H7 (cell line): Measurements from ENCODE around the gene ALDH1A2. TPM values are rescaled to one million over a fixed set of nuclear protein-coding genes. Genes with fewer than 3 reads are reported as not detected.
"Not testable (repeated sequence)": the region's sequence is repeated elsewhere in the genome, so short reads cannot be mapped to it uniquely, and the experiment has no call there.

Source experiments
- DNase-seq: peaks from one replicate; pipeline ENCODE4 v3.0.0; 2012
- H3K27me3 ChIP-seq: 2 replicates; pipeline ENCODE4 v1.6.0; 2011; ENCODE audit warnings: mild to moderate bottlenecking, low read length; ENCODE audit not compliant: control insufficient read depth, insufficient read depth
- H3K36me3 ChIP-seq: replicated peaks from 2 replicates; pipeline ENCODE4 v1.5.1; 2011; ENCODE audit warnings: low read length; ENCODE audit not compliant: control insufficient read depth, insufficient read depth
- H3K4me3 ChIP-seq: 2 replicates; pipeline ENCODE4 v1.5.1; 2011; ENCODE audit warnings: low read depth, mild to moderate bottlenecking, control low read depth, low read length, moderate library complexity; ENCODE audit not compliant: insufficient read depth
- total RNA-seq: library from RNA; depleted of rRNA; stranded (reverse); fragments of >200 nt; shearing (Covaris generic); gene quantifications from 2 replicates; pipeline ENCODE4 v1.2.3, GENCODE V29; 2014

Gene ALDH1A2
- total RNA-seq, 1 experiment from 2014 or later, result 0.10 TPM

GRCh38 chr15:58060575-58060974, 4.9 kb downstream of the ALDH1A2 start:
- DNase-seq, result no peak
- Histone ChIP-seq H3K4me3 (no peak overlapping the region), H3K36me3 (no peaks in the 10 kb centered on the region), H3K27me3 (peaks cover 67% of the 10 kb centered on the region)

- DNase-seq, result no peak
- H3K4me3 ChIP-seq, result no peak overlapping the region
- peaks cover 55% of the 10 kb centered on the region for H3K27me3 ChIP-seq
- no peaks in the 10 kb centered on the region for H3K36me3 ChIP-seq
Observed at GRCh38 chr15:58058729-58059128, 6.8 kb downstream of the ALDH1A2 start.

- Histone ChIP-seq H3K27me3 (peaks cover 52% of the 10 kb centered on the region), H3K4me3 (no peak overlapping the region), H3K36me3 (no peaks in the 10 kb centered on the region)
- DNase-seq, result no peak
Observed at GRCh38 chr15:58058073-58058472, 7.4 kb downstream of the ALDH1A2 start.

- H3K4me3 ChIP-seq, result no peak overlapping the region
- no peaks in the 10 kb centered on the region for H3K36me3 ChIP-seq
- H3K27me3 ChIP-seq, result peaks cover 50% of the 10 kb centered on the region
- DNase-seq, result no peak
Observed at GRCh38 chr15:58057559-58057958, 8.0 kb downstream of the ALDH1A2 start.

GRCh38 chr15:58056015-58056414, 9.5 kb downstream of the ALDH1A2 start:
- Histone ChIP-seq H3K36me3 (no peaks in the 10 kb centered on the region), H3K27me3 (peaks cover 39% of the 10 kb centered on the region; the same call in 1 of the 2 replicates), H3K4me3 (no peak overlapping the region)
- no peak for DNase-seq

- H3K4me3 ChIP-seq, result no peak overlapping the region
- H3K36me3 ChIP-seq, result no peaks in the 10 kb centered on the region
- peaks cover 25% of the 10 kb centered on the region; the same call in 1 of the 2 replicates for H3K27me3 ChIP-seq
- DNase-seq, result no peak
Observed at GRCh38 chr15:58053315-58054153, 12.0 kb downstream of the ALDH1A2 start.

- Histone ChIP-seq H3K36me3 (no peaks in the 10 kb centered on the region), H3K4me3 (no peak overlapping the region), H3K27me3 (peaks cover 24% of the 10 kb centered on the region; the same call in 1 of the 2 replicates)
- DNase-seq, result no peak
Observed at GRCh38 chr15:58052334-58052733, 13.2 kb downstream of the ALDH1A2 start.

GRCh38 chr15:58049520-58050227, 15.8 kb downstream of the ALDH1A2 start:
- no peak for DNase-seq
- Histone ChIP-seq H3K4me3 (no peak overlapping the region), H3K36me3 (no peaks in the 10 kb centered on the region), H3K27me3 (peaks cover 17% of the 10 kb centered on the region; the same call in 1 of the 2 replicates)

- DNase-seq, result no peak
- H3K4me3 ChIP-seq, result no peak overlapping the region
- no peaks in the 10 kb centered on the region for H3K36me3 ChIP-seq
- peaks cover 11% of the 10 kb centered on the region; the same call in 1 of the 2 replicates for H3K27me3 ChIP-seq
Observed at GRCh38 chr15:58048261-58048660, 17.2 kb downstream of the ALDH1A2 start.

- H3K36me3 ChIP-seq, result no peaks in the 10 kb centered on the region
Observed at GRCh38 chr15:58047149-58047548, 18.4 kb downstream of the ALDH1A2 start.

GRCh38 chr15:58046467-58046866, 19.0 kb downstream of the ALDH1A2 start:
- Histone ChIP-seq H3K27me3 (peaks cover 7% of the 10 kb centered on the region; the same call in 1 of the 2 replicates), H3K36me3 (no peaks in the 10 kb centered on the region), H3K4me3 (no peak overlapping the region)
- no peak for DNase-seq

More at GRCh38 chr15:58047149-58047548, 18.4 kb downstream of the ALDH1A2 start:
- Histone ChIP-seq H3K4me3 (no peak overlapping the region), H3K27me3 (peaks cover 7% of the 10 kb centered on the region; the same call in 1 of the 2 replicates)
- no peak for DNase-seq

- H3K27me3 ChIP-seq, H3K4me3 ChIP-seq, DNase-seq, H3K36me3 ChIP-seq: not testable (repeated sequence)
Observed at GRCh38 chr15:58045376-58045775, 20.1 kb downstream of the ALDH1A2 start.

GRCh38 chr15:58044551-58044950, 21.0 kb downstream of the ALDH1A2 start:
- Histone ChIP-seq H3K27me3 (peaks cover 5% of the 10 kb centered on the region; the same call in 1 of the 2 replicates), H3K4me3 (no peak overlapping the region), H3K36me3 (no peaks in the 10 kb centered on the region)
- no peak for DNase-seq

GRCh38 chr15:58043192-58043903, 22.2 kb downstream of the ALDH1A2 start:
- no peak for DNase-seq
- no peak overlapping the region for H3K4me3 ChIP-seq
- H3K27me3 ChIP-seq, result peaks cover 1% of the 10 kb centered on the region; the same call in 1 of the 2 replicates
- H3K36me3 ChIP-seq, result no peaks in the 10 kb centered on the region
